Endothelial cell of umbilical vein (primary cell): Measurements from ENCODE around the gene LHFPL2. TPM values are rescaled to one million over a fixed set of nuclear protein-coding genes. Genes with fewer than 3 reads are reported as not detected.

ENCODE experiments used
- BruUV-seq: library from RNA; stranded (reverse); fragments of 400-500 nt; replicated peaks from 2 replicates; lab custom pipeline; 2021; lab: Mats Ljungman, UMichigan
- CTCF ChIA-PET: fragments of 300-600, 350-600 bp; sonication (Branson Sonifier 250); formaldehyde crosslinking; loops from one replicate; lab custom pipeline; 2021; ENCODE audit warnings: antibody characterized with exemption, inconsistent platforms; lab: Charles Lee
- POLR2A ChIA-PET: fragments of 300-600, 350-600 bp; sonication (Branson Sonifier 250); formaldehyde crosslinking; loops from one replicate; lab custom pipeline; 2021; ENCODE audit warnings: antibody characterized with exemption, inconsistent platforms; lab: Charles Lee
- DNase-seq: peaks from one replicate; pipeline ENCODE4 v3.0.0-alpha.2; 2011; ENCODE audit warnings: low read depth, low spot score
- FAIRE-seq: peaks from 2 replicates; lab custom pipeline; 2011; peaks lifted over from hg19 to GRCh38; lab: Jason Lieb, UNC
- H2AFZ ChIP-seq: 2 replicates; pipeline ENCODE4 v1.6.0; 2012; ENCODE audit warnings: low read depth, low read length, control low read depth, inconsistent platforms
- H3K27ac ChIP-seq: 2 replicates; pipeline ENCODE4 v1.5.1; 2011; ENCODE audit warnings: low read depth, mild to moderate bottlenecking, control low read depth, low read length, moderate library complexity; ENCODE audit not compliant: insufficient read depth
- H3K27me3 ChIP-seq, 2 experiments: 2 replicates each; pipeline versions ENCODE4 v1.6.0 to v1.6.1; 2011; ENCODE audit warnings: low read length in 2 of 2, mixed read lengths in 1 of 2; ENCODE audit not compliant: control insufficient read depth in 2 of 2, insufficient read depth in 2 of 2
- H3K36me3 ChIP-seq, 2 experiments: 2 replicates in 1 of 2; 3 replicates in 1 of 2; pipeline ENCODE4 v1.5.1; 2011; ENCODE audit warnings: low read length in 2 of 2, mild to moderate bottlenecking in 1 of 2, moderate library complexity in 1 of 2; ENCODE audit not compliant: control insufficient read depth in 2 of 2, insufficient read depth in 2 of 2; ENCODE audit errors: extremely low read depth in 1 of 2
- H3K4me1 ChIP-seq: 3 replicates; pipeline ENCODE4 v1.5.1; 2011; ENCODE audit warnings: mild to moderate bottlenecking, low read length; ENCODE audit not compliant: control insufficient read depth, insufficient read depth; ENCODE audit errors: extremely low read depth
- H3K4me2 ChIP-seq: 2 replicates; pipeline ENCODE4 v1.6.1; 2011; ENCODE audit warnings: low read length, control low read depth, mixed read lengths; ENCODE audit not compliant: insufficient read depth
- H3K4me3 ChIP-seq, 3 experiments: fragments of 200-600 bp in 1 of 3; sonication (generic), shearing (Covaris generic) in 1 of 3; replicated peaks in 1 of 3; 2 replicates each; pipeline ENCODE4 v1.5.1; 2011 to 2016; ENCODE audit warnings: control low read depth in 3 of 3, low read length in 3 of 3, mild to moderate bottlenecking in 2 of 3, inconsistent platforms in 1 of 3, low read depth in 1 of 3, moderate library complexity in 1 of 3; ENCODE audit not compliant: insufficient read depth in 1 of 3
- H3K79me2 ChIP-seq: 2 replicates; pipeline ENCODE4 v1.6.0; 2012; ENCODE audit warnings: low read length, inconsistent platforms; ENCODE audit not compliant: control insufficient read depth, insufficient read depth
- H3K9ac ChIP-seq: replicated peaks from 2 replicates; pipeline ENCODE3; 2011; ENCODE audit warnings: low read length, control low read depth; ENCODE audit not compliant: insufficient read depth; ENCODE audit errors: extremely low read depth
- H3K9me1 ChIP-seq: replicated peaks from 3 replicates; pipeline ENCODE4 v1.6.0; 2011; ENCODE audit warnings: mild to moderate bottlenecking, low read length; ENCODE audit not compliant: control insufficient read depth, insufficient read depth; ENCODE audit errors: extremely low read depth
- H3K9me3 ChIP-seq: replicated peaks from 2 replicates; pipeline ENCODE4 v1.5.1; 2012; ENCODE audit warnings: low read length, inconsistent platforms; ENCODE audit not compliant: control insufficient read depth, insufficient read depth
- H4K20me1 ChIP-seq: replicated peaks from 2 replicates; pipeline ENCODE3; 2011; ENCODE audit warnings: mild to moderate bottlenecking, low read length; ENCODE audit not compliant: control insufficient read depth, insufficient read depth; ENCODE audit errors: extremely low read depth
- CTCF ChIP-seq, 2 donors: IDR thresholded peaks; 1 replicate in 1 of 2; 2 replicates in 1 of 2; pipeline ENCODE4 v1.5.1; 2011; ENCODE audit warnings: low read length in 2 of 2, mild to moderate bottlenecking in 2 of 2, moderate library complexity in 2 of 2, control low read depth in 1 of 2, inconsistent platforms in 1 of 2, low read depth in 1 of 2; ENCODE audit not compliant: insufficient read depth in 1 of 2; ENCODE audit errors: extremely low read depth in 1 of 2
- EZH2 ChIP-seq: IDR thresholded peaks from 2 replicates; pipeline ENCODE4 v1.6.1; 2012; ENCODE audit warnings: borderline replicate concordance, low read depth, mild to moderate bottlenecking, moderate library complexity, low read length, inconsistent platforms; ENCODE audit not compliant: severe bottlenecking
- FOS ChIP-seq: IDR thresholded peaks from 2 replicates; pipeline ENCODE4 v1.6.1; 2011; ENCODE audit warnings: mild to moderate bottlenecking, low read length, moderate library complexity, borderline replicate concordance; ENCODE audit not compliant: insufficient read depth
- GATA2 ChIP-seq: IDR thresholded peaks from 2 replicates; pipeline ENCODE4 v1.7.0; 2011; ENCODE audit warnings: low read depth, mild to moderate bottlenecking, moderate library complexity, mixed read lengths, low read length; ENCODE audit not compliant: insufficient read length, insufficient read depth
- JUN ChIP-seq: IDR thresholded peaks from 2 replicates; pipeline ENCODE4 v1.6.1; 2011; ENCODE audit warnings: borderline replicate concordance, low read depth; ENCODE audit not compliant: insufficient read length, insufficient read depth
- MAX ChIP-seq: IDR thresholded peaks from 2 replicates; pipeline ENCODE4 v1.6.1; 2011; ENCODE audit not compliant: insufficient read depth, insufficient read length
- MYC ChIP-seq: IDR thresholded peaks from one replicate; pipeline ENCODE4 v1.6.1; 2011; ENCODE audit warnings: mild to moderate bottlenecking, low read depth, low read length
- POLR2A ChIP-seq: IDR thresholded peaks from 2 replicates; pipeline ENCODE4 v1.6.1; 2012; ENCODE audit warnings: low read depth, mild to moderate bottlenecking, control low read depth, low read length
- POLR2AphosphoS5 ChIP-seq: IDR thresholded peaks from 2 replicates; pipeline ENCODE4 v1.6.1; 2012; ENCODE audit warnings: low read depth, mild to moderate bottlenecking, control low read depth, low read length, moderate library complexity; ENCODE audit not compliant: insufficient read depth
- dilution Hi-C: fragments of 300-500 bp; cut with MboI; formaldehyde crosslinking; loops from one replicate; pipeline ENCODE4 v1.15.0; 2019; ENCODE audit warnings: low sequenced_read_pairs; ENCODE audit not compliant: extremely low pct_ligation_motif_present
- intact Hi-C: fragments of 100-400 bp; cut with micrococcal nuclease; formaldehyde crosslinking; loops from one replicate; pipeline ENCODE4 v1.10.0; 2022
- polyA plus RNA-seq, 4 experiments: library from polyadenylated mRNA; depleted of rRNA in 3 of 4; stranded (reverse) in 3 of 4; unstranded in 1 of 4; fragments of >200 nt; gene quantifications; 2 replicates each; pipeline versions ENCODE4 v1.2.1 to v1.2.3, GENCODE V29; 2011 to 2012; ENCODE audit warnings: missing spikeins in 1 of 4
- total RNA-seq: library from RNA; stranded (reverse); gene quantifications from 2 replicates; pipeline ENCODE4 v1.2.3, GENCODE V29; 2021

Gene LHFPL2
- total and polyA plus RNA-seq, 2 donors (not counting 3 experiments of a cell fraction or from before 2014, with no cell fraction given) = 9.6 to 36.3 TPM

- POLR2A ChIA-PET = no interaction called here
- CTCF ChIA-PET = no interaction called here
Observed at GRCh38 chr5:78553580-78554353, 94.8 kb downstream of the LHFPL2 start.

More at GRCh38 chr5:78553580-78554353, 94.8 kb downstream of the LHFPL2 start:
- TF ChIP-seq CTCF (IDR thresholded peaks at IDR 0.05; ENCODE audit: extremely low read depth in 1 of 2, insufficient read depth in 1 of 2, low read depth in 1 of 2, low read length in 2 of 2) = no peak
- TF ChIP-seq JUN = no peak
- TF ChIP-seq GATA2 = no peak
- TF ChIP-seq MAX = no peak
- TF ChIP-seq POLR2AphosphoS5 = no peak
- TF ChIP-seq POLR2A = no peak
- no peak for TF ChIP-seq MYC
- no peak for TF ChIP-seq EZH2
- TF ChIP-seq FOS = no peak
- H3K27ac ChIP-seq = no peak overlapping the region
- dilution Hi-C loops = no loop called here
- H4K20me1 ChIP-seq = no peaks in the 10 kb centered on the region
- H2AFZ ChIP-seq = no peak overlapping the region
- intact Hi-C loops = no loop called here
- no peak overlapping the region for H3K9ac ChIP-seq
- H3K9me3 ChIP-seq = no peaks in the 10 kb centered on the region
- DNase-seq (no peak), FAIRE-seq (no peak)
- no peaks in the 10 kb centered on the region for H3K36me3 ChIP-seq
- H3K4me1 ChIP-seq = peaks cover 4% of the 10 kb centered on the region
- no peak overlapping the region for H3K4me2 ChIP-seq
- no peaks in the 10 kb centered on the region for H3K9me1 ChIP-seq
- no peaks in the 10 kb centered on the region for H3K79me2 ChIP-seq
- no peaks in the 10 kb centered on the region for H3K27me3 ChIP-seq
- BruUV-seq = no TSS peak
- no peak overlapping the region for H3K4me3 ChIP-seq
